ENCODE measurements around the gene GLMP. TPM values are rescaled to one million over a fixed set of nuclear protein-coding genes. Genes with fewer than 3 reads are reported as not detected.
A peak's percentile ranks its signal among the peaks of the same experiment; 100 is the strongest.

Gene GLMP
- total and polyA plus RNA-seq, 9 donors: 20.2 to 47.9 (median 33.0) TPM

- 74 to 84% (median 80%) methylated on average over 3 of the region's 3 CpGs for WGBS, 3 donors
Measured at GRCh38 chr1:156320560-156320959, 25.1 kb upstream of the GLMP start.

GRCh38 chr1:156319664-156320063, 24.2 kb upstream of the GLMP start:
- no peak for TF ChIP-seq POLR2A (IDR thresholded peaks at IDR 0.05)
- peak in 1 of 3 donors; percentile 13 for TF ChIP-seq CTCF (IDR thresholded peaks at IDR 0.05)
- intact Hi-C loops (cut with DNase I): loop anchor here in 1 of 4 donors (5.0 kb wide), 1 partner anchor 172 kb away; no protein-coding TSS in a partner anchor
- H3K4me3 ChIP-seq: no peak overlapping the region
- H3K27me3 ChIP-seq: no peaks in the 10 kb centered on the region
- no peak for DNase-seq
- no peaks in the 10 kb centered on the region for H3K36me3 ChIP-seq
- H3K27ac ChIP-seq: no peak overlapping the region
- 68 to 82% (median 79%) methylated on average over 1 of the region's 1 CpG for WGBS, 3 donors
- H3K9me3 ChIP-seq: no peaks in the 10 kb centered on the region
- no peaks in the 10 kb centered on the region for H3K4me1 ChIP-seq (ENCODE audit: insufficient read depth)

More at GRCh38 chr1:156320560-156320959, 25.1 kb upstream of the GLMP start:
- Histone ChIP-seq H3K27me3 (no peaks in the 10 kb centered on the region), H3K9me3 (no peaks in the 10 kb centered on the region), H3K4me3 (no peak overlapping the region), H3K36me3 (no peaks in the 10 kb centered on the region), H3K4me1 (ENCODE audit: insufficient read depth) (no peaks in the 10 kb centered on the region), H3K27ac (no peak overlapping the region)
- intact Hi-C loops (cut with DNase I): no loop called here
- DNase-seq: no peak
- TF ChIP-seq EP300 (IDR thresholded peaks at IDR 0.05) (no peak), CTCF (IDR thresholded peaks at IDR 0.05) (no peak), POLR2A (IDR thresholded peaks at IDR 0.05) (no peak)

- TF ChIP-seq POLR2A (IDR thresholded peaks at IDR 0.05): no peak
- no peak for TF ChIP-seq EP300 (IDR thresholded peaks at IDR 0.05)
- no peak for TF ChIP-seq CTCF (IDR thresholded peaks at IDR 0.05)
- no peaks in the 10 kb centered on the region for H3K27me3 ChIP-seq
- no peaks in the 10 kb centered on the region for H3K36me3 ChIP-seq
- DNase-seq: no peak
- WGBS, 3 donors: 88 to 93% (median 92%) methylated on average over 7 of the region's 7 CpGs
- H3K9me3 ChIP-seq: no peaks in the 10 kb centered on the region
- no peaks in the 10 kb centered on the region for H3K4me1 ChIP-seq (ENCODE audit: insufficient read depth)
- H3K27ac ChIP-seq: no peak overlapping the region
- intact Hi-C loops (cut with DNase I): loop anchor here in 1 of 4 donors (5.0 kb wide), 1 partner anchor 170 kb away; no protein-coding TSS in a partner anchor
- no peak overlapping the region for H3K4me3 ChIP-seq
Measured at GRCh38 chr1:156316909-156317308, 21.4 kb upstream of the GLMP start.

- H3K4me3 ChIP-seq: no peak overlapping the region
- no peaks in the 10 kb centered on the region for H3K4me1 ChIP-seq (ENCODE audit: insufficient read depth)
- no peaks in the 10 kb centered on the region for H3K36me3 ChIP-seq
- DNase-seq: no peak
- intact Hi-C loops (cut with DNase I): no loop called here
- TF ChIP-seq CTCF (IDR thresholded peaks at IDR 0.05) (no peak), POLR2A (IDR thresholded peaks at IDR 0.05) (no peak)
- 83 to 89% (median 84%) methylated on average over 6 of the region's 6 CpGs for WGBS, 3 donors
- H3K9me3 ChIP-seq: no peaks in the 10 kb centered on the region
- no peaks in the 10 kb centered on the region for H3K27me3 ChIP-seq
- no peak overlapping the region for H3K27ac ChIP-seq
Measured at GRCh38 chr1:156310962-156311361, 15.5 kb upstream of the GLMP start.

Measured in ovary (tissue), 9 donors.